GM23248 (cell line): ENCODE measurements around the gene PRSS8. TPM values are rescaled to one million over a fixed set of nuclear protein-coding genes. Genes with fewer than 3 reads are reported as not detected.
"Not testable (repeated sequence)": the region's sequence is repeated elsewhere in the genome, so short reads cannot be mapped to it uniquely, and the experiment has no call there.

Source experiments
- DNase-seq: peaks from one replicate; pipeline ENCODE4 v3.0.0-alpha.2; 2015
- H2AFZ ChIP-seq: fragments of 200-600 bp; sonication (generic); 2 replicates; pipeline ENCODE4 v1.6.1; 2016; ENCODE audit warnings: antibody characterized with exemption
- H3F3A ChIP-seq: fragments of 200-600 bp; sonication (generic); 2 replicates; pipeline ENCODE4 v1.6.1; 2016; ENCODE audit warnings: mild to moderate bottlenecking, antibody characterized with exemption, mixed run types; ENCODE audit not compliant: insufficient read depth
- H3K27ac ChIP-seq: fragments of 200-600 bp; sonication (generic); 2 replicates; pipeline ENCODE4 v1.5.1; 2016; ENCODE audit warnings: mild to moderate bottlenecking
- H3K27me3 ChIP-seq: fragments of 200-600 bp; sonication (generic); replicated peaks from 2 replicates; pipeline ENCODE4 v1.6.1; 2016; ENCODE audit warnings: mild to moderate bottlenecking; ENCODE audit not compliant: insufficient read depth
- H3K36me3 ChIP-seq: fragments of 200-600 bp; sonication (generic); 2 replicates; pipeline ENCODE4 v1.6.1; 2016; ENCODE audit warnings: low read depth, mild to moderate bottlenecking
- H3K4me1 ChIP-seq: fragments of 200-600 bp; sonication (generic); 2 replicates; pipeline ENCODE4 v1.6.1; 2016; ENCODE audit warnings: mild to moderate bottlenecking; ENCODE audit not compliant: insufficient read depth
- H3K4me2 ChIP-seq: fragments of 200-600 bp; sonication (generic); one replicate; pipeline ENCODE4 v1.6.1; 2016; ENCODE audit warnings: mild to moderate bottlenecking; ENCODE audit not compliant: unreplicated experiment
- H3K4me3 ChIP-seq: fragments of 200-600 bp; sonication (generic); 2 replicates; pipeline ENCODE4 v1.5.1; 2016; ENCODE audit warnings: mild to moderate bottlenecking
- H3K79me2 ChIP-seq: fragments of 200-600 bp; sonication (generic); 2 replicates; pipeline ENCODE4 v1.6.1; 2016; ENCODE audit warnings: mild to moderate bottlenecking; ENCODE audit not compliant: insufficient read depth
- H3K9ac ChIP-seq: fragments of 200-600 bp; sonication (generic); 2 replicates; pipeline ENCODE4 v1.6.1; 2016; ENCODE audit warnings: mild to moderate bottlenecking
- H3K9me2 ChIP-seq: fragments of 200-600 bp; sonication (generic); 2 replicates; pipeline ENCODE4 v1.6.1; 2016; ENCODE audit warnings: mixed run types, mild to moderate bottlenecking, moderate library complexity; ENCODE audit not compliant: insufficient read depth
- H3K9me3 ChIP-seq: fragments of 200-600 bp; sonication (generic); one replicate; pipeline ENCODE4 v1.6.1; 2017; ENCODE audit warnings: low read depth
- H4K20me1 ChIP-seq: fragments of 200-600 bp; sonication (generic); 2 replicates; pipeline ENCODE4 v1.6.0; 2016; ENCODE audit not compliant: insufficient read depth
- EZH2 ChIP-seq: fragments of 200-600 bp; sonication (generic); IDR thresholded peaks from 2 replicates; pipeline ENCODE4 v1.6.1; 2018; ENCODE audit warnings: antibody characterized with exemption, mild to moderate bottlenecking; ENCODE audit not compliant: insufficient read depth, poor library complexity, severe bottlenecking
- EZH2phosphoT487 ChIP-seq: fragments of 200-600 bp; sonication (generic); IDR thresholded peaks from 2 replicates; pipeline ENCODE4 v1.6.1; 2018; ENCODE audit warnings: antibody characterized with exemption, moderate library complexity, mild to moderate bottlenecking, low read depth; ENCODE audit not compliant: insufficient read depth
- WGBS, 2 experiments: methylation state at CpG; one replicate each; pipeline ENCODE4 v1.1.6; 2015 to 2017; ENCODE audit warnings: low lambda C conversion rate in 2 of 2, low coverage in 1 of 2; ENCODE audit errors: missing lambda C conversion rate in 2 of 2; 5-methylcytosine and 5-hydroxymethylcytosine counted together
- in situ Hi-C: fragments of 300-500 bp; cut with MboI; formaldehyde crosslinking; loops from 2 replicates; pipeline ENCODE4 v1.15.0; 2020
- polyA plus RNA-seq: library from polyadenylated mRNA; unstranded; fragments of >200 nt; fragmentation: Nextera tagmentation; extraction: Ambion mirVana; gene quantifications from 2 replicates; pipeline ENCODE4 v1.2.1, GENCODE V29; 2016
- total RNA-seq: library from RNA; depleted of rRNA; stranded (reverse); fragments of >200 nt; shearing (Covaris generic); gene quantifications from 2 replicates; pipeline ENCODE4 v1.2.3, GENCODE V29; 2014

The PRSS8 gene
- total and polyA plus RNA-seq, 2 experiments from 2014 or later: not detected

- in situ Hi-C loops: no loop called here
Observed at GRCh38 chr16:31147574-31147973, 12.0 kb upstream of the PRSS8 start.

GRCh38 chr16:31145398-31145990 lies 10.0 kb upstream of the PRSS8 start:
- no peak for DNase-seq
- TF ChIP-seq EZH2 (no peak), EZH2phosphoT487 (no peak)
- in situ Hi-C loops: no loop called here
- no peak overlapping the region for H3K4me3 ChIP-seq
- 69 to 75% methylated on average over 11 to 12 of the region's 12 CpGs for WGBS, 2 experiments
- no peak overlapping the region for H3K27ac ChIP-seq
- H3K9me2 ChIP-seq: no peaks in the 10 kb centered on the region
- H3K9ac ChIP-seq: no peak overlapping the region
- 0 out of 2 replicates have a peak, but pooled peaks cover 9% of the 10 kb centered on the region for H3F3A ChIP-seq
- no peaks in the 10 kb centered on the region for H3K79me2 ChIP-seq
- no peak overlapping the region for H3K4me2 ChIP-seq
- H3K9me3 ChIP-seq: no peaks in the 10 kb centered on the region
- H4K20me1 ChIP-seq: no peaks in the 10 kb centered on the region
- no peak overlapping the region for H2AFZ ChIP-seq
- no peaks in the 10 kb centered on the region for H3K36me3 ChIP-seq
- H3K4me1 ChIP-seq: peaks cover 7% of the 10 kb centered on the region
- H3K27me3 ChIP-seq: peaks cover 25% of the 10 kb centered on the region

More at GRCh38 chr16:31147574-31147973, 12.0 kb upstream of the PRSS8 start:
- H3K27me3 ChIP-seq: peaks cover 25% of the 10 kb centered on the region
- H3K9me3 ChIP-seq: no peaks in the 10 kb centered on the region
- no peak overlapping the region for H3K9ac ChIP-seq
- TF ChIP-seq EZH2 (no peak), EZH2phosphoT487 (no peak)
- H3K4me3 ChIP-seq: no peak overlapping the region
- H3K9me2 ChIP-seq: no peaks in the 10 kb centered on the region
- H3K4me1 ChIP-seq: no peaks in the 10 kb centered on the region
- H3K4me2 ChIP-seq: no peak overlapping the region
- H3K36me3 ChIP-seq: no peaks in the 10 kb centered on the region
- H4K20me1 ChIP-seq: no peaks in the 10 kb centered on the region
- no peak for DNase-seq
- H3F3A ChIP-seq: no peaks in the 10 kb centered on the region
- H3K79me2 ChIP-seq: no peaks in the 10 kb centered on the region
- H2AFZ ChIP-seq: no peak overlapping the region
- 80 to 85% methylated on average over 3 of the region's 3 CpGs for WGBS, 2 experiments
- no peak overlapping the region for H3K27ac ChIP-seq

GRCh38 chr16:31144418-31144817 lies 8.9 kb upstream of the PRSS8 start:
- H3K4me3 ChIP-seq, H4K20me1 ChIP-seq, in situ Hi-C loops, H3K79me2 ChIP-seq, H3K9ac ChIP-seq, H3K9me2 ChIP-seq, H2AFZ ChIP-seq, H3K27ac ChIP-seq, H3F3A ChIP-seq, H3K36me3 ChIP-seq, H3K4me1 ChIP-seq, H3K9me3 ChIP-seq, H3K4me2 ChIP-seq: not testable (repeated sequence)
- peak; percentile 50 for DNase-seq
- WGBS, 2 experiments: 65 to 67% methylated on average over 7 of the region's 7 CpGs
- peaks cover 25% of the 10 kb centered on the region for H3K27me3 ChIP-seq

GRCh38 chr16:31143694-31144148 lies 8.2 kb upstream of the PRSS8 start:
- no peaks in the 10 kb centered on the region for H3K79me2 ChIP-seq
- peaks cover 25% of the 10 kb centered on the region for H3K27me3 ChIP-seq
- H3F3A ChIP-seq: 0 out of 2 replicates have a peak, but pooled peaks cover 9% of the 10 kb centered on the region
- in situ Hi-C loops: no loop called here
- H3K9me3 ChIP-seq: no peaks in the 10 kb centered on the region
- H3K36me3 ChIP-seq: no peaks in the 10 kb centered on the region
- no peak overlapping the region for H3K4me3 ChIP-seq
- no peak overlapping the region for H3K27ac ChIP-seq
- H3K4me1 ChIP-seq: peaks cover 9% of the 10 kb centered on the region
- H3K9me2 ChIP-seq: no peaks in the 10 kb centered on the region
- 93 to 94% methylated on average over 8 of the region's 8 CpGs for WGBS, 2 experiments
- no peak for DNase-seq
- H3K9ac ChIP-seq: no peak overlapping the region
- H3K4me2 ChIP-seq: no peak overlapping the region
- no peak overlapping the region for H2AFZ ChIP-seq
- H4K20me1 ChIP-seq: no peaks in the 10 kb centered on the region
- TF ChIP-seq EZH2phosphoT487: no peak
